ENCODE measurements around the gene RIGI.

DNA sequence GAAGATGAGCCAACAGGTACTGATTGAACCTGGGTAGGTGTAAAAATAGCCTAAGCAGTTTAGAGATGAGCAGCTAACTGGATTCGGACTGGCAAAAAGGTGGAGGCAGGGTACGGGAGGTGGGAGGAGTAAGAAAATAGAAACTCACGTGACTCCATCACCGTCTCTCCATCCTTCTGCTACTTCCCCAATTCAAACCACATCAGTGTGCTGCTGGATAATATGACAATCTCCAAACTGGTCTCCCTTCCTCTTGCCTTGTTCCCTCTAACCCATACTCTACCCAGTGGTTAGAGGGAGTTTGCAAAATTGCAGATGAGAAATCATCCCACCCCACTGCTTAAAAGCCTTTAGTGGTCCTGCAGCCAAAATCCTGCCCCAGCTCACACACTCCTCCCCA lies 42.7 kb downstream of the RIGI start:
- TF ChIP-seq, protein P1, sequence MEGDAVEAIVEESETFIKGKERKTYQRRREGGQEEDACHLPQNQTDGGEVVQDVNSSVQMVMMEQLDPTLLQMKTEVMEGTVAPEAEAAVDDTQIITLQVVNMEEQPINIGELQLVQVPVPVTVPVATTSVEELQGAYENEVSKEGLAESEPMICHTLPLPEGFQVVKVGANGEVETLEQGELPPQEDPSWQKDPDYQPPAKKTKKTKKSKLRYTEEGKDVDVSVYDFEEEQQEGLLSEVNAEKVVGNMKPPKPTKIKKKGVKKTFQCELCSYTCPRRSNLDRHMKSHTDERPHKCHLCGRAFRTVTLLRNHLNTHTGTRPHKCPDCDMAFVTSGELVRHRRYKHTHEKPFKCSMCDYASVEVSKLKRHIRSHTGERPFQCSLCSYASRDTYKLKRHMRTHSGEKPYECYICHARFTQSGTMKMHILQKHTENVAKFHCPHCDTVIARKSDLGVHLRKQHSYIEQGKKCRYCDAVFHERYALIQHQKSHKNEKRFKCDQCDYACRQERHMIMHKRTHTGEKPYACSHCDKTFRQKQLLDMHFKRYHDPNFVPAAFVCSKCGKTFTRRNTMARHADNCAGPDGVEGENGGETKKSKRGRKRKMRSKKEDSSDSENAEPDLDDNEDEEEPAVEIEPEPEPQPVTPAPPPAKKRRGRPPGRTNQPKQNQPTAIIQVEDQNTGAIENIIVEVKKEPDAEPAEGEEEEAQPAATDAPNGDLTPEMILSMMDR (IDR thresholded peaks at IDR 0.05; ENCODE audit: insufficient read depth, low read length, poor library complexity, severe bottlenecking), result no peak
- no peak for TF ChIP-seq EZH2phosphoT487 (conservative IDR thresholded peaks at IDR 0.05; ENCODE audit: low read length)

Measured in SU-DHL-6 (cell line).